Upper lobe of left lung (tissue), 6 donors: ENCODE results near the gene NME9. TPM values are rescaled to one million over a fixed set of nuclear protein-coding genes. Genes with fewer than 3 reads are reported as not detected.

ENCODE experiments used
- total RNA-seq, 6 donors: library from RNA; depleted of rRNA in 4 of 6; stranded (reverse); fragments of >200 nt in 4 of 6; gene quantifications; one replicate each; pipeline versions ENCODE4 v1.1.0 to v1.2.1, GENCODE V29; 2016 to 2021
- donor health status: DM: no; HTN: no; CAD: no; lungs with moderate emphysema.
- donor health status: DM: no; HTN: yes; CAD: no; lungs with severe emphysema.

NME9 gene
- total RNA-seq, 6 donors from 2014 or later, result 0.46 to 16.5 (median 3.3) TPM

Other genes starting within 250 kb of the NME9 start
- gene DZIP1L, start 214.2 kb downstream of the NME9 start, total RNA-seq, result 10 to 100 TPM; 15.9 to 97.4 (median 24.5) TPM
- under 1 TPM in 2 of 6 donors, not detected in 4; 0.40 to 0.44 TPM for gene A4GNT, start 197.5 kb downstream of the NME9 start, total RNA-seq
- gene DBR1, start 154.9 kb downstream of the NME9 start, total RNA-seq, result 10 to 100 TPM in 5 of 6 donors, 1 to 10 TPM in 1; 3.7 to 20.6 (median 14.4) TPM
- gene ARMC8, start 142.6 kb downstream of the NME9 start, total RNA-seq, result 10 to 100 TPM; 40.2 to 67.4 (median 48.1) TPM
- 10 to 100 TPM; 15.7 to 56.0 (median 34.8) TPM for gene MRAS, start 18.7 kb upstream of the NME9 start, total RNA-seq
- gene ESYT3, start 104.8 kb upstream of the NME9 start, total RNA-seq, result 10 to 100 TPM; 45.9 to 93.3 (median 54.6) TPM